Loucy (cell line): ENCODE measurements around the gene ANKRD10.

Experiments
- H2AFZ ChIP-seq: fragments of 200-600 bp; sonication (generic); 2 replicates; pipeline ENCODE4 v1.6.0; 2016; ENCODE audit warnings: antibody characterized with exemption, mild to moderate bottlenecking, low read length, moderate library complexity
- H3F3A ChIP-seq: fragments of 200-600 bp; 2 replicates; pipeline ENCODE4 v1.6.0; 2016; ENCODE audit warnings: antibody characterized with exemption, low read depth, mild to moderate bottlenecking
- H3K27me3 ChIP-seq: fragments of 200-600 bp; sonication (generic); 2 replicates; pipeline ENCODE4 v1.6.1; 2014; ENCODE audit warnings: low read length, mild to moderate bottlenecking; ENCODE audit not compliant: insufficient read depth, poor library complexity, severe bottlenecking
- H3K36me3 ChIP-seq: fragments of 200-600 bp; sonication (generic); 2 replicates; pipeline ENCODE4 v1.6.1; 2016; ENCODE audit warnings: low read length; ENCODE audit not compliant: insufficient read depth
- H3K4me1 ChIP-seq: fragments of 200-600 bp; sonication (generic); 2 replicates; pipeline ENCODE4 v1.5.1; 2014; ENCODE audit warnings: low read length, mild to moderate bottlenecking; ENCODE audit not compliant: insufficient read depth, poor library complexity, severe bottlenecking
- H3K4me2 ChIP-seq: fragments of 200-600 bp; sonication (generic); 2 replicates; pipeline ENCODE4 v1.6.0; 2014; ENCODE audit warnings: antibody characterized with exemption, low read length, low read depth, mild to moderate bottlenecking; ENCODE audit not compliant: poor library complexity, severe bottlenecking
- H3K4me3 ChIP-seq: fragments of 200-600 bp; sonication (generic); 2 replicates; pipeline ENCODE4 v1.5.1; 2014; ENCODE audit warnings: low read length, mild to moderate bottlenecking, mixed read lengths; ENCODE audit not compliant: poor library complexity, severe bottlenecking
- H3K79me2 ChIP-seq: fragments of 200-600 bp; sonication (generic); 2 replicates; pipeline ENCODE4 v1.6.1; 2014; ENCODE audit warnings: low read length; ENCODE audit not compliant: insufficient read depth
- H3K9ac ChIP-seq: fragments of 200-600 bp; sonication (generic); 2 replicates; pipeline ENCODE4 v1.6.0; 2014; ENCODE audit warnings: mild to moderate bottlenecking, low read depth, low read length, moderate library complexity; ENCODE audit not compliant: poor library complexity, severe bottlenecking
- H3K9me2 ChIP-seq: fragments of 200-600 bp; sonication (generic); replicated peaks from 2 replicates; pipeline ENCODE4 v1.6.1; 2016; ENCODE audit warnings: low read depth, low read length, mixed read lengths
- H3K9me3 ChIP-seq: fragments of 200-600 bp; sonication (generic); 2 replicates; pipeline ENCODE4 v1.6.1; 2014; ENCODE audit warnings: mild to moderate bottlenecking, antibody characterized with exemption, low read length, low read depth; ENCODE audit not compliant: insufficient read depth
- H4K20me1 ChIP-seq: fragments of 200-600 bp; sonication (generic); 2 replicates; pipeline ENCODE4 v1.6.0; 2014; ENCODE audit warnings: antibody characterized with exemption, low read length, mild to moderate bottlenecking; ENCODE audit not compliant: insufficient read depth, poor library complexity, severe bottlenecking
- CTCF ChIP-seq: fragments of 200-600 bp; sonication (generic); conservative IDR thresholded peaks from 2 replicates; pipeline ENCODE4 v1.5.1; 2014; ENCODE audit warnings: mild to moderate bottlenecking, antibody characterized with exemption, low read length
- EZH2phosphoT487 ChIP-seq: fragments of 200-600 bp; IDR thresholded peaks from 2 replicates; pipeline ENCODE4 v1.6.1; 2018; ENCODE audit warnings: antibody characterized with exemption, mild to moderate bottlenecking, moderate library complexity, borderline replicate concordance

The ANKRD10 gene

DNA sequence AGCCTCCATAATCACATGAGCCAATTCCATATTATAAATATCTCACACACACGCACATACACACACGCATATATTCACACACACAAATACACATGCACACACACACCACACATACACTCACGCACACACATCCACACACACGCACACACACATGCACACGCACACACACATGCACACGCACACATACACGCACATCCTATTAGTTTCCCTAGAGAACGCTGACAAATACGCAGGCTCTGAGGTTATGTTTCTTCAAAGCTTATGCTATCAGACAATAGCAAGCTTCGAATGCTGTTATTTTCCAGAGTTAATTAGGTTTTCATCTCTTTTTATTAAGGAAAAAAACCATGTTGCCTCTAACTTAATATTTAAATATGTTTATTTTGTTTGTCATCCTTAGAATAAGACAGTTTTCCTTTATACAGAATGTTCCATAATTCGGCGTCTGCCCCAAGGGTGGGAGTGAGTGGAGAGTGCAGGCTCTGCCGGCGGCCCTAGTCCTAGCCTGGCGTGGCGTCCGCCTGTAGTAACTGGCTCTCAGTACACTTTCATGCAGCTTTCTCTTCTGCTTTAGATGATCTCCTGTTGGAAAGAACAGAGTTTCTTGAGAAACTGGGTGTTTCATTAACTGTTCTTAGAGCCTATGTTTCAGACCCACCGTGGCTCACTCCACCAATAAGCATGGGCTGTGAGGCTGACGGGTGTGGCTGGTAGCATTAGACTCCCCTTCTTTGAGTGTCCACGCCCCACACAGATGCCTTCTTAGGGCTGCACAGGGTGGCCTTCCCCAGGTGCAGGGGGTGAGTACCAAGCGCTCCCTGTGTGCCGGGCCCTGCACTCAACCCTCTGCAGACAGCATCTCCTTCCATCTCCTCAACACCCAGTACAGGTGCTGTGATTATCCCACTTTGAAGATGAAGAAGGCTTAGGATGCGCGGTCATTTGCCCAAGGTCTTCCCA, 30.4 kb upstream of the ANKRD10 start:
- no peak for TF ChIP-seq EZH2phosphoT487
- no peak for TF ChIP-seq CTCF
- no peaks in the 10 kb centered on the region for H4K20me1 ChIP-seq
- no peak overlapping the region for H3K4me3 ChIP-seq
- no peaks in the 10 kb centered on the region for H3K36me3 ChIP-seq
- H3K4me1 ChIP-seq: no peaks in the 10 kb centered on the region
- H3K79me2 ChIP-seq: no peaks in the 10 kb centered on the region
- no peaks in the 10 kb centered on the region for H3K9me2 ChIP-seq
- no peak overlapping the region for H3K4me2 ChIP-seq
- no peaks in the 10 kb centered on the region for H3K9me3 ChIP-seq
- H2AFZ ChIP-seq: no peak overlapping the region
- H3K9ac ChIP-seq: no peak overlapping the region
- no peaks in the 10 kb centered on the region for H3F3A ChIP-seq
- H3K27me3 ChIP-seq: no peaks in the 10 kb centered on the region

DNA sequence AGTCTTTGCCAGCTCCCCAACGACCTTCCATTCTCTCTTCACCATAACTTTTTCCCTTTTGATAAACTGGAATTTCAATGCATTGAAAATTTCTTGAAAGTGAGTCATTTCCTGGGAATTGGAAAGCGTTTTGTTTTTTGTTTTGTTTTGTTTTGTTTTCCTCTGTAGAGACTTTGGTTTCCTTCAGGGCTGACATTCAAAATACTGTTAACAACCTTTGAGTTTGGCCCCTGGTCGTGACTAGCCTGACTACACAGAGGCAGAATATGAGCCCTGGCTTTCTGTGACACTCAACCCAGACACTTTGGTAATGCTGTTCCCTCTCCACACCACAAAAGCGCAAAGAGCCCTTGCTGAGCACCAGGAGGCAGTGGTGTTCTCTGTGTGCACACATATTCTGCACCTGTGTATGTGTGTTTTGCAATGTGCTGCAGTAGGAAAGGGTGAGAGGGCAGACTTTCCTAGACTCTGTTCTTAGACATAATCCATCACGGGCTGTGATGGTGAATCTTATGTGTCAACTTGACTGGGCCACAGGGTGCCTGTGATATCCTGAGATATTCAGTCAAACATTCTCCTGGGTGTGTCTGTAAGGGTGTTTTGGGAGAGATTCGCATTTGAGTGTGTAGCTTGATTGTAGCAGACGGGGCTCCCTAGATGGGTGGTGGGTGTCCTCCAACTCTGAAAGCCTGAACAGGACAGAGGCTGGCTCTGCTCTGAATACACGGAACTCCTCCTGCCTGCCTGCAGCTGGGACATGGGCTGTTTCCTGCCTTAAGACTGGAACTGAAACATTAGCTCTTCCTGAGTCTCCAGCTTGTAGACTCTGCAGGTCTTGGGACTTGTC, 29.5 kb upstream of the ANKRD10 start:
- Histone ChIP-seq H3K4me3 (no peak overlapping the region), H3K4me2 (no peak overlapping the region), H3K36me3 (no peaks in the 10 kb centered on the region), H4K20me1 (no peaks in the 10 kb centered on the region), H3F3A (no peaks in the 10 kb centered on the region), H2AFZ (no peak overlapping the region), H3K27me3 (no peaks in the 10 kb centered on the region), H3K79me2 (no peaks in the 10 kb centered on the region), H3K9ac (no peak overlapping the region), H3K9me3 (no peaks in the 10 kb centered on the region), H3K9me2 (no peaks in the 10 kb centered on the region), H3K4me1 (no peaks in the 10 kb centered on the region)
- TF ChIP-seq CTCF: peak; percentile 70
- no peak for TF ChIP-seq EZH2phosphoT487

GRCh38 chr13:110942248-110942981, 27.5 kb upstream of the ANKRD10 start:
- Histone ChIP-seq H3K4me1 (no peaks in the 10 kb centered on the region), H2AFZ (no peak overlapping the region), H3K27me3 (no peaks in the 10 kb centered on the region), H3K9me3 (no peaks in the 10 kb centered on the region), H3F3A (no peaks in the 10 kb centered on the region), H4K20me1 (no peaks in the 10 kb centered on the region), H3K9ac (no peak overlapping the region), H3K4me2 (no peak overlapping the region), H3K79me2 (no peaks in the 10 kb centered on the region), H3K4me3 (no peak overlapping the region), H3K36me3 (no peaks in the 10 kb centered on the region), H3K9me2 (no peaks in the 10 kb centered on the region)
- TF ChIP-seq CTCF (no peak), EZH2phosphoT487 (no peak)
